HG02840 (cell line): ENCODE data around the gene LNPK.
"Not testable (repeated sequence)": the region's sequence is repeated elsewhere in the genome, so short reads cannot be mapped to it uniquely, and the experiment has no call there.

Source experiments
- ATAC-seq: cut with Tn5 transposase; IDR thresholded peaks from one replicate; pipeline ENCODE4 v1.9.1; 2021; ENCODE audit warnings: mild to moderate bottlenecking, moderate library complexity, moderate number of reproducible peaks; ENCODE audit not compliant: unreplicated experiment, low FRiP score

Gene LNPK

DNA sequence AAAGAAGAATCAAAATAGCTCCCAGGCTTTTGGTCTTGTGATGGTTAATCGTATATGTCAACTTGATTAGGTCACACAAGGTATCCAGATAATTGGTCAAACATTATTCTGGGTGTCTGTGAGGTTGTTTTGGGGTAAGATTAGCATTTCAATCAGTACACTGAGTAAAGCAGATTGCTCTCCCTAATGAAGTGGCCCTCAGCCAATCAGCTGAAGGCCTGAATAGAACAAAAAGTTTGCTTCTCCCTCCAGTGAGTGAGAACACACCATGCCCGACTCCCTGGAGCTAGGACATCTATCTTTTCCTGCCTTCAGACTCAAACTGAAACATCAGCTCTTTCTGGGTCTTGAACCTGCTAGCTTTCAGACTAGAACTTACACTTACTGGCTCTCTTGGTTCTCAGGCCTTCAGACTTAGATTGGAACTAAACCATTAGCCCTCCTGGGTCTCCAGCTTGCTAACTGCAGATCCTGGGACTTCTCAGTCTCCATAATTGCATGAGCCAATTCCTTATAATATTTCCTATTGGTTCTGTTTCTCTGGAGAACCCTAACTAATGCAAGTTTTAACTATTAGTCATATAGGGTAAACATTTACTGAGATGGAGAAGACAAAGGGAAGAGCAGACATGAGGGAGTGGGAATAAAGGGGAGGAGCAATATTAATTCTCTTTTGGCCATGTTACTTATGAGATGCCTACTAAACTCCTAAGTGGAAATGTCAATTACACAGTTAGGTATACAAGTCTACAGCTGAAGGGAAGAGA, 25.5 kb downstream of the LNPK start:
- no peak for ATAC-seq

DNA sequence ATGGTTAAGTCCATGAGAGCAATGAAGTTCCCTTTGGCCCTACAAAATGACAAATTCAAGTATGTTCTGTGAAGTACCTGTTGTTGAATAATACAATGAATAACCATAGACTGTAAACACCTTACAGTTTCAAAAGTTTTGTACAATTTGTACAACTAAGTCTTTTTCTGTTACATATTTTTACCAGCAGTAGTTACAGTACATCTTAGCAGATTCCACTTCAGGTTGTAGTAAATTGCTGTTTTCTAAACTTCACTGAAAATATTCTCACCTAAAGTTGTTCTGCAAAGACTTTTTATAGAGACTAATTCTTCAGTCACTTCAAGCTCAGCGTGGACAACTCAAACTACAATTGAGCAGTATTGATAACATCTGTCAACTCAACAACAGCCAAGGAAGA, 28.7 kb downstream of the LNPK start:
- no peak for ATAC-seq

DNA sequence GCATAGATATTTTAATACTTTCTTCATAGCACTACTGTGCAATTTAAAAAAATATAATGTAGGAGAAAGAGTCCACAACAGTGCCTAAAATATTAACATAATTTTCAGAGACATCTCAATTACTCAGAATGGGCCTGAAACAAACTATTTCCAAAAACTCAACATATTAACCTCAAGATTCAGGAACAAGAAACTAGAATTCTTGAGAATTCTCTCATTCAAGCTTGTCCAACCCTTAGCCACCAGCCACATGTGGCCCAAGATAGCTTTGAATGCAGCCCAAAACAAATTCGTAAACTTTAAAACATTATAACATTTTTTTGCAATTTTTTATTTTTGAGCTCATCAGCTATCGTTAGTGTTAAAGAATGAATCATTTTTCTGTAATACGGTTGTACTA, 35.2 kb downstream of the LNPK start:
- ATAC-seq, result no peak

GRCh38 chr2:175965773-175966172, 36.3 kb downstream of the LNPK start:
- no peak for ATAC-seq

DNA sequence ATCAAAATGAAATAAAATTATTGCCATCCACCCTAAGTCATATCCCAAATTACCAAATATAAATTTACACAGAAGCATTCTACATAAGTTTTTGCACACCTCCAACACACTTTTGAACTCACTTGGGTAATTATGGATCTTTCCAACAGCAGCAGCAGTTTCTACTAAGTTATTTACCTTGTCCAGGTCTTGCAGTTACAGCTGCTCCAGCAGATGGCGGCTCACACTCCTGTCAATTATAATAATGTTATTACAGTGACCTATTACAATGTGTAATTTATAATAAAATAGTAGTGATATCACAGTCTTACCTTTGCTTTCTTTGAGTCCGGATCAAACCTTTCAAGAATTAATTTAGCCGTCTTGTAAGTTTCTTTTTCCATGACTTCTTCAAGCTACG, 37.9 kb downstream of the LNPK start:
- no peak for ATAC-seq

GRCh38 chr2:175963171-175963570, 38.9 kb downstream of the LNPK start:
- ATAC-seq, result not testable (repeated sequence)

DNA sequence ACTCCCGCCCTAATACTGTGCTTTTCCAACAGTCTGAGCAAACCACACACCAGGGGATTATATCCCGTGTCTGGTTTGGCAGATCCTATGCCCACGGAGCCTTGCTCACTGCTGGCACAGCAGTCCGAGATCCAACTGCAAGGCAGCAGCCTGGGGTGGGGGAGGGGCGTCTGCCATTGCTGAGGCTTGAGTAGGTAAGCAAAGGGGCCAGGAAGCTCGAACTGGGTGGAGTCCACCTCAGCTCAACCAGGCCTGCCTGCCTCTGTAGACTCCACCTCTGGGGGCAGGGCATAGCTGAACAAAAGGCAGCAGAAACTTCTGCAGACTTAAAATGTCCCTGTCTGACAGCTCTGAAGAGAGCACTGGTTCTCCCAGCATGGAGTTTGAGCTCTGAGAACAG, 44.2 kb downstream of the LNPK start:
- ATAC-seq, result no peak

DNA sequence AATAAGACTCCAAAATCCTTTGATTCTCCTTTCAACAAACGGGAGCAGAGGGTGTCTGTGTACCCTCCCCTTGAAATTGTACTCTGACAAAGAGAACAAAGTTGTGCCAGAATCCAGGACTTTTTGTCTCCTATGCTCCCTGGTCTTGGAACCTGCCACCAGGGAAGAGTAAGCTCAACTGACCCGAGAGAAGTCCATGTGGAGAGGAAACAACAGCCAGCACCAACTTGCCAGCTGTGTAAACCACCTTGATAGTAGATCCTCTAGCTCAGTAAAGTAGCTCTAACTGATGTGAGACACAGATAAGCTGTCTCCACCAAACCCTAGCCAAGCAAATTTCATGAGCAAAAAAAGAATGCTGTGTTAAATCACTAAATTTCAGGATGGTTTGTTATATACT, 46.9 kb downstream of the LNPK start:
- ATAC-seq, result no peak

DNA sequence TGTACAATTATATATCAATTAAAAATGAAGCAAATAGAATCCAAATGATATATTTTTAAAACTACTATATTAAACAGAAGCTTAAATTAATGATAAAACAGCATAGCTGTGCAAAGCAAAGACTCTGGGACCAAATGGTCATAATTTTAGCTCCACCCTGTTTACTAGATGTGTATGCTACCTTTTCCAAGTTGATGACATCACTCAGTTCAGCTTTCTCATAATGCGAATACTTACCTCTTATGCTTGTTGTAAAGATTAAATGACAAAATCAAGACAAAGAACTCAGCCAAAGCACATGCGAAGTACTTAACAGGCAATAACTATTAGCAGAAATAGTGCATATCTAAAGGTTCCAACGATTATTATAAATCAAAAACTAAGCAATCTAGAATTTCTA, 51.6 kb downstream of the LNPK start:
- ATAC-seq, result no peak

GRCh38 chr2:175948191-175948590, 53.9 kb downstream of the LNPK start:
- ATAC-seq, result no peak

DNA sequence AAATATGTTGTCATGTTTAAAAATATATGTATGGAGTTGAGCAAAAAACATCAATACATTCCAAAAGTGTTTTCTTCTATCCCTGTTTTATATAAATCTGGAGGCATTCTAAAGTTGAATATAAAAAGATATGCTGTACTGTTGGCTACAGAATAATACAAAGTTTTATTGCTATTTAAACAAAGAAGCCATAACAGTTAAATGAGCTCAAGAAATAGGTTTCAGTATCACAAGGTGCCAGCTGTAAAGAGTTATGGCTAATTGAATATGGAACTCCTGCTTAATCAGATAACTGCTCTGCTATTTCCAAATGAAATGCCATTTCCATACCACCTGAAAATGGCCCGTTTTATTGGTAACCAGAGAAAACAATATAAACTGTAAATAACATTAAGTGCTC, 55.0 kb downstream of the LNPK start:
- no peak for ATAC-seq

DNA sequence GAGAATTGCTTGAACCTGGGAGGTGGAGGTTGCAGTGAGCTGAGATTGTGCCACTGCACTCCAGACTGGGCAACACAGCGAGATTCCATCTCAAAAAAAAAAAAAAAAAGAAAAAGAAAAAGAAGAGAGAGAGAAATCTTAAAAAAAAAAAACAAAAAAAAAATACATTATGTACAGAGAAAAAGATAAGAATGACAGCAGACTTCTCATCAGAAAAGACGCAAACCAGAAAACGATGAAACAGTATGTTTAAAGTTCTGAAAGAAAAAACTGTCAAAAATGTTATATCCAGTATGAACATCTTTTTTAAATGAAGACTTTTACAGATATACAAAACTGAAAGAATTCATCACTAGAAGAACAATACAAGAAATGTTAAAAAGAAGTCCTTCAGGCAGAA, 60.4 kb downstream of the LNPK start:
- no peak for ATAC-seq

GRCh38 chr2:175937216-175937615, 64.9 kb downstream of the LNPK start:
- no peak for ATAC-seq

GRCh38 chr2:175935289-175936181, 66.5 kb downstream of the LNPK start:
- ATAC-seq, result no peak

DNA sequence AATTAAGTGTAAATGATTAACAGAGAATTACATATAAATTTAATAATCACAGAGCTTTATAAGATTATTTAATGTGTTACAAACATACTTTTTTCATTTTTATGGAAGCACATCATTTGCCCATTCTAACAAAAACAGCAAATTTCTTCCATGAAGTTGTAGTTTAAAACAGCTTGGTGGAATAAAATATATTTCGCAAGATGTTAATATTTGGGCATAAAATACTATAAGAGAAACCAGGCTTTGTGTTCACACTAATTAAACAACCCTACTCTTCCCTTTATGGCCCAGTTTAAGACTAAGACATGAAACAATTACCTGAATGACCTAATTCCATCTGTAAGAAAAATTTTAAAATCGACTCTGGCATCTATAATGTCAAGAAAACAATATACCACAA, 69.4 kb downstream of the LNPK start:
- no peak for ATAC-seq

DNA sequence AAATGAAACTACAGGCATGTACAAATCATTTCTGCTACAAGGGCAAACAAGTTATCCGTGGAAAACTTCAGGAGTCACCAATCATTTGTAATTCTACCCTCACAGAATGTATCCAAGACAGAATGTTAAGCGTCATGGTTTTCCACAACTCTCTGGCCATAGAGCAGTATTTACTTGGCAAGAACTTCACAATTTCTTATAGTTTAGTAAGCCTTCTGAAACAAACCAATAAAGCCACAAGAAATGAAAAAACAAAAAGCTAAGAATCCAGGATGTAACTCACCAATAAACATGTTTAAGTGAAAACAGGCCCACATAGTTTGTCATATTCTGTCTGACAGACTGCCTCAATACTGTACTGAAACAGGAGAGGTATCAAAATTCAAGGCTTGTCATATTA, 70.3 kb downstream of the LNPK start:
- no peak for ATAC-seq

- ATAC-seq, result no peak
These were observed 71.6 kb downstream of the LNPK start for GRCh38 chr2:175930504-175930903.

- no peak for ATAC-seq
These were observed 72.2 kb downstream of the LNPK start for GRCh38 chr2:175929850-175930249.

DNA sequence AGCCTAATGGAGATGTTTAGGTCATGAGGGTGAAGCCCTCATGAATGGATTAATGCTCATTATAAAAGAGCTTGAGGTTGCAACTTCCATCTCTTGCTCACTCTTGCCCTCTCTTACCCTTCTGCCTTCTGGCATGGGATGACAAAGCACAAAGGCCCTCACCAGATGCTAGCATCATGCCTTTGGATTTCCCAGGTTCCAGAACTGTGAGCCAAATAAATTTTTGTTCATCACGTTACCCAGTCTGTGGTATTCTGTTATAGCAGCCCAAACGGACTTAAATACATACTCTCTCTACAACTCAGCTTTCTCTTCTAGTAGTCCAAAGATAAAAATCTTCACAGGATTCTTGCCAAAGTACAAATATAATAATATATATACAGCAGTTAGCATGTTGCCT, 75.8 kb downstream of the LNPK start:
- ATAC-seq, result no peak

DNA sequence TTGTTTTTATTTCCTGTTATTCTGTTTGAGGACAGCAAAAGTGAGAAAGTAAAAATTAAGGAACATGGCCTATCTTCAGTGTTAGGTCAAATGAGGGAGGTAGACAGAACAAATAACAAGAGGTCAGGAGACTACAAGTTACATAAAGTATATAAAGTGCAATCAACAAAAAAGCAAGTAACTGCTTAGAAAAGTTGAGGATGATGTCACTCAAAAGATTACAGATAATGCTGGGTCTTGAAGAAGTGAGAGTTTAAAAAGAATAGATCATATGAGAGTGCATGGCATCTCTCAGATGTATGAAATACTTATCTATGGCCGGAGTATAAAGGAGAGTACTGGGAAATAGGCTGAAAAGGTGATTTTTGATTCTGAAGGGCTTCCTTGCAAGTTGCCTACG, 79.9 kb downstream of the LNPK start:
- ATAC-seq, result no peak

DNA sequence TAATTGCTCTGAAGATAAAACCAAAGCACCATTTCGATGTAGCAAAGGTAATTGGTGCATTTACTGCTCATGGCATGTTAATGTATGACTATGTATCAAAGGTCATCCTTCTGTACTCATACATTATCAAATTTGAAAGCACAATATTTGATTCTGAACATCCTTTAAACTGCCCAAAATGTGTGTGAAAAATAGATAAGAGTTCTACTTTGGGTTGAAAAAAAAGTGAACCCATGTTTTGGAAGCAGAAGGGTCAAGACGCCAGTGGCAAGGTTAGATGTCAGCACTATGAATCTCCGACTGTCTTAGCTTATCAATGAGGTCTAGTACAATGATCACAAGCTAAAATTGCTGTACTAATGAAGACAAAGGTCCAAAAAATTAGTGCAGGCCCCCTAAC, 83.1 kb downstream of the LNPK start:
- no peak for ATAC-seq

DNA sequence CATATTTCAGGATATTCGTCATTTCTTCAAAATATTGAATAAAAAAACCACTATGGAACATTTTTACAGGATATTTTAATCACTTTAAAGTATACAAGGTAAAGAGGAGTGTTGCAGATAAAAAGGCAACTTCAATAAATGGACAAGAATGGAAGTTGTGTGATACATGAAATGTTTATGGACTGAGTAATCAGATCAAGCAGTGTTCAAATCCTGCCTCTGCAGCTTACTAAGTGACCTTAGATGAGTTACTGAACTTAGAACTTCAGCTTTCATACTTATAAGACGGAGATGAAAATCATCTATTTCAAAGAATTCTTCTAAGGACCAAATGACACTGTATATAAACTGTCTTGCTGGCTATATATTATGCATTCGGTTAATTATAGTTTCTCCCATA, 87.2 kb downstream of the LNPK start:
- no peak for ATAC-seq
